H1 (cell line): ENCODE measurements around the gene ITPKB. TPM values are rescaled to one million over a fixed set of nuclear protein-coding genes. Genes with fewer than 3 reads are reported as not detected.

Experiments used
- ATF2 ChIP-seq: IDR thresholded peaks from 2 replicates; pipeline ENCODE4 v1.6.1; 2012; ENCODE audit warnings: low read length, inconsistent platforms
- HDAC2 ChIP-seq, 2 experiments: fragments of 300-600 bp in 1 of 2; sonication (generic) in 1 of 2; IDR thresholded peaks; 2 replicates each; pipeline ENCODE4 v1.6.1; 2011 to 2012; ENCODE audit warnings: low read depth in 2 of 2, low read length in 2 of 2, mild to moderate bottlenecking in 2 of 2, moderate library complexity in 2 of 2, borderline replicate concordance in 1 of 2, inconsistent platforms in 1 of 2
- SIX5 ChIP-seq: IDR thresholded peaks from 2 replicates; pipeline ENCODE4 v1.6.1; 2011; ENCODE audit warnings: mild to moderate bottlenecking, low read depth, low read length
- polyA plus RNA-seq, 7 experiments: library from polyadenylated mRNA; depleted of rRNA in 3 of 7; stranded (reverse) in 5 of 7; unstranded in 2 of 7; fragments of >200 nt in 5 of 7; fragments of 200-250 nt in 2 of 7; gene quantifications; 1 replicate in 5 of 7; 2 replicates in 1 of 7; 4 replicates in 1 of 7; pipeline versions ENCODE4 v1.2.1 to v1.2.3, GENCODE V29; 2011 to 2013; ENCODE audit warnings: missing spikeins in 2 of 7, mixed read lengths in 2 of 7
- total RNA-seq: library from RNA; stranded (reverse); fragmentation: NEBNext Ultra II Directional; extraction: Animal tissue kit (Norgen Biotek cat#: 25700); gene quantifications from 2 replicates; pipeline ENCODE4 v1.2.1, GENCODE V29; 2021

The ITPKB gene
- total and polyA plus RNA-seq, 2 of the 8 experiments (the other 6 are each of a cell fraction or from before 2014, with no cell fraction given) = 1.7 to 4.8 TPM

DNA sequence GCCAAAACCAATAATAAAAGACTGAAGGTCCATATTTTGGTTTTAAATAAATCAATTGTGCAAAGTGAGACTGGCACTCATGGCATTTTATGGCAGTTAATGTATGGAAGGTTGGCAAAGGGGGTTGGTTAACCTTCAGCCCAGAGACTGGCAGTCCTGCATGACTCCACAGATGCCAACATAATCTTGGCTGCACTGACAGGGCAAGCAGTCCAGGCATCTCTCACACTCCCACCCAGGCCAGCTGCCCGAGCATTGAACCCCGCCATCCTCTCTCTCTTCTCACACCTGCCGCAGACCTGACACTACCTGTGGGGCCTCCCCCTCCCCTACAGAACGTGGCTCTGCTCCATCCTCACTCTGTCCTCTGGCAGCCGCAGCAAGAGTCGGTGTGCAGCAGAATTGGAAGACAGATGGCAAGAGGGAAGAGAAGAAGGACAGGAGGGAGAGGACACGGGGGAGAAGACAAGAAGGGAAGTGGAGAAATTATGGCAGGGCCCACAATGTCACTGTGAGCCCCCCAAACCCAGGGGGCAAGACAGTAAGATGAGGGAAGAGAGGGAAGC is 43.7 kb downstream of the ITPKB start (continued):
- TF ChIP-seq ATF2 = no peak
- TF ChIP-seq SIX5 = no peak
- TF ChIP-seq HDAC2 (IDR thresholded peaks at IDR 0.05; ENCODE audit: borderline replicate concordance in 1 of 2, low read depth in 2 of 2, low read length in 2 of 2) = no peak
